K562 (cell line): ENCODE results near the gene VWA7. TPM values are rescaled to one million over a fixed set of nuclear protein-coding genes. Genes with fewer than 3 reads are reported as not detected.
A peak's percentile ranks its signal among the peaks of the same experiment; 100 is the strongest.

Source experiments
- CBFA2T3 ChIP-seq: fragments of 450-650 bp; IDR thresholded peaks from 2 replicates; pipeline ENCODE4 v1.6.1; 2017
- ELF1 ChIP-seq: fragments of 200-800 bp; sonication (Bioruptor generic); IDR thresholded peaks from 2 replicates; pipeline ENCODE4 v1.6.1; 2016; ENCODE audit warnings: missing genetic modification characterization, missing compliant biosample characterization
- GTF2A2 ChIP-seq: IDR thresholded peaks from 2 replicates; pipeline ENCODE4 v1.6.1; 2016; ENCODE audit warnings: mild to moderate bottlenecking, missing genetic modification characterization, missing compliant biosample characterization
- HBP1 ChIP-seq: fragments of 450-650 bp; formaldehyde crosslinking; IDR thresholded peaks from 2 replicates; pipeline ENCODE4 v1.4.0; 2022; ENCODE audit warnings: missing genetic modification characterization
- KLF1 ChIP-seq: fragments of 450-650 bp; IDR thresholded peaks from 2 replicates; pipeline ENCODE4 v1.6.1; 2016; ENCODE audit warnings: missing genetic modification characterization, missing compliant biosample characterization
- NCOA2 ChIP-seq, 2 experiments: fragments of 450-650 bp; IDR thresholded peaks; 2 replicates each; pipeline ENCODE4 v1.6.1; 2018; ENCODE audit warnings: mild to moderate bottlenecking in 2 of 2, moderate library complexity in 1 of 2; ENCODE audit not compliant: partially characterized antibody in 2 of 2
- RFX1 ChIP-seq: fragments of 450-650 bp; IDR thresholded peaks from 2 replicates; pipeline ENCODE4 v1.6.1; 2016; ENCODE audit warnings: mild to moderate bottlenecking, moderate library complexity
- SIX5 ChIP-seq, 2 experiments: IDR thresholded peaks; 2 replicates each; pipeline ENCODE4 v1.6.1; 2011; ENCODE audit warnings: low read length in 2 of 2, borderline replicate concordance in 1 of 2, low read depth in 1 of 2, mild to moderate bottlenecking in 1 of 2, moderate library complexity in 1 of 2; ENCODE audit not compliant: insufficient read depth in 1 of 2
- TCFL5 ChIP-seq: fragments of 250-450 bp; sonication (Bioruptor Pico); conservative IDR thresholded peaks from 2 replicates; pipeline ENCODE4 v1.6.1; 2021; ENCODE audit warnings: mild to moderate bottlenecking, moderate library complexity, matching md5 sums
- XRCC3 ChIP-seq: fragments of 450-650 bp; IDR thresholded peaks from 2 replicates; pipeline ENCODE4 v1.6.1; 2017; ENCODE audit warnings: mild to moderate bottlenecking, moderate library complexity
- ZEB2 ChIP-seq: fragments of 450-650 bp; IDR thresholded peaks from 2 replicates; pipeline ENCODE4 v1.6.1; 2016
- ZHX1 ChIP-seq: fragments of 150-350 bp; conservative IDR thresholded peaks from 2 replicates; pipeline ENCODE4 v1.6.1; 2014; ENCODE audit warnings: low read length
- polyA plus RNA-seq, 8 experiments: library from polyadenylated mRNA; depleted of rRNA in 4 of 8; stranded (reverse) in 5 of 8; unstranded in 3 of 8; fragments of >200 nt; fragmentation: Nextera tagmentation in 2 of 8; fragmentation: Illumina TruSeq in 1 of 8; extraction: Ambion mirVana in 2 of 8; extraction: Trizol in 1 of 8; gene quantifications; 2 replicates each; pipeline versions ENCODE4 v1.2.1 to v1.2.3, GENCODE V29; 2011 to 2014; ENCODE audit warnings: inconsistent platforms in 1 of 8, missing spikeins in 1 of 8
- total RNA-seq, 7 experiments: library from RNA; depleted of rRNA in 6 of 7; stranded (reverse); fragments of >200 nt in 6 of 7; fragmentation: Illumina TruSeq in 2 of 7; extraction: Trizol in 2 of 7; gene quantifications; 2 replicates each; pipeline versions ENCODE4 v1.2.1 to v1.2.3, GENCODE V29; 2011 to 2021; ENCODE audit warnings: low replicate concordance in 1 of 7
- TF ChIP-seq, protein P1 (sequence below), 2 experiments: fragments of 450-650 bp in 1 of 2; IDR thresholded peaks; 2 replicates each; pipeline ENCODE4 v1.6.1; 2011 to 2017; ENCODE audit warnings: low read depth in 2 of 2, antibody characterized with exemption in 1 of 2, borderline replicate concordance in 1 of 2, low read length in 1 of 2, mild to moderate bottlenecking in 1 of 2, mixed read lengths in 1 of 2; ENCODE audit not compliant: control insufficient read depth in 1 of 2
- TF ChIP-seq, protein P2 (sequence below): fragments of 450-650 bp; IDR thresholded peaks from 2 replicates; pipeline ENCODE4 v1.6.1; 2016; ENCODE audit warnings: antibody characterized with exemption
- TF ChIP-seq, protein P3 (sequence below): sonication (generic); formaldehyde crosslinking; IDR thresholded peaks from 2 replicates; pipeline ENCODE4 v1.8.0; 2022; ENCODE audit warnings: mild to moderate bottlenecking, missing genetic modification reagents, borderline replicate concordance

VWA7 gene
- total and polyA plus RNA-seq, 9 of the 15 experiments (the other 6 are each of a cell fraction or from before 2014, with no cell fraction given): 0.18 to 2.9 (median 0.95) TPM

DNA sequence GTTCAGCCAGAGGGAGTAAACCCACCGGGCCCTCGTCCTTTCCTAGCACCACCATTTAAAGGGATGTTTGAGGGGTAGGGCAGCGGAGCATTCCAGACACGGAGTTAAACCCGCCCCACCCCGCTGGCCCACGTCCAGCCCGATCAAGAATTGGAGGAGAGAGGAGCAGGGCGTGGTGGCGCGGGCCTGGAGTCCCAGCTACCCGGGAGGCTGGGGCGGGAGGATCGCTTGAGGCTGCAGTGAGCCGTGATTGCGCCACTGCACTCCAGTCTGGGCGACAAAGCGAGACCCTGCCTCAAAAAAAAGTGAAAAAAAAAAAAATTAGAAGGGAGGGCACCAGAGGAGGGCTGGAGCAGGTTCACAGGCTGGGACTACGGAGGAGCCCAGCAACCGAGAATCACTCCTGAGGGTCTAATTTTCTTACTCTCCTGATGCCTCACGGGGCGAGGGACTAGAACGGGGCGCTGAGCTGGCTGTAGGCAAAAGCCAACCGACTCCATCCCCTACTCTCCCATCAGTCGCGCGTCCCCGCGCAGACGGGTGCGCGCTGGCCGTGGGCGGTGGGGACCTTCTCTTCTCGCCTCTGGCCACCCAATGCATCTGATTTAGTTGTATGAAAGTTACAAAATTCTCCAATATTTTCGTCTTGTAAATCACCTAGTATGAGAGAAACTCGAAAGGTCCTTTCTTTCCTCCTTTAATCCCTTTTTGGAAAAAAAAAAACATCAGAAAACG lies 44.3 kb upstream of the VWA7 start (continued):
- TF ChIP-seq HBP1 (CRISPR knock-in tag) (peak; percentile 1; the same call in 1 of the 2 replicates), CBFA2T3 (no peak), NCOA2 (IDR thresholded peaks at IDR 0.05; ENCODE audit: partially characterized antibody in 2 of 2) (no peak), RFX1 (no peak), GTF2A2 (tag) (no peak), TCFL5 (CRISPR knock-in tag) (no peak), KLF1 (tag) (peak; percentile 86), SIX5 (IDR thresholded peaks at IDR 0.05; ENCODE audit: borderline replicate concordance in 1 of 2, insufficient read depth in 1 of 2, low read depth in 1 of 2, low read length in 2 of 2) (no peak), ELF1 (tag) (no peak), ZEB2 (no peak), ZHX1 (no peak), XRCC3 (no peak)
- TF ChIP-seq, protein P1, sequence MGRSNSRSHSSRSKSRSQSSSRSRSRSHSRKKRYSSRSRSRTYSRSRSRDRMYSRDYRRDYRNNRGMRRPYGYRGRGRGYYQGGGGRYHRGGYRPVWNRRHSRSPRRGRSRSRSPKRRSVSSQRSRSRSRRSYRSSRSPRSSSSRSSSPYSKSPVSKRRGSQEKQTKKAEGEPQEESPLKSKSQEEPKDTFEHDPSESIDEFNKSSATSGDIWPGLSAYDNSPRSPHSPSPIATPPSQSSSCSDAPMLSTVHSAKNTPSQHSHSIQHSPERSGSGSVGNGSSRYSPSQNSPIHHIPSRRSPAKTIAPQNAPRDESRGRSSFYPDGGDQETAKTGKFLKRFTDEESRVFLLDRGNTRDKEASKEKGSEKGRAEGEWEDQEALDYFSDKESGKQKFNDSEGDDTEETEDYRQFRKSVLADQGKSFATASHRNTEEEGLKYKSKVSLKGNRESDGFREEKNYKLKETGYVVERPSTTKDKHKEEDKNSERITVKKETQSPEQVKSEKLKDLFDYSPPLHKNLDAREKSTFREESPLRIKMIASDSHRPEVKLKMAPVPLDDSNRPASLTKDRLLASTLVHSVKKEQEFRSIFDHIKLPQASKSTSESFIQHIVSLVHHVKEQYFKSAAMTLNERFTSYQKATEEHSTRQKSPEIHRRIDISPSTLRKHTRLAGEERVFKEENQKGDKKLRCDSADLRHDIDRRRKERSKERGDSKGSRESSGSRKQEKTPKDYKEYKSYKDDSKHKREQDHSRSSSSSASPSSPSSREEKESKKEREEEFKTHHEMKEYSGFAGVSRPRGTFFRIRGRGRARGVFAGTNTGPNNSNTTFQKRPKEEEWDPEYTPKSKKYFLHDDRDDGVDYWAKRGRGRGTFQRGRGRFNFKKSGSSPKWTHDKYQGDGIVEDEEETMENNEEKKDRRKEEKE (IDR thresholded peaks at IDR 0.05; ENCODE audit: borderline replicate concordance in 1 of 2, control insufficient read depth in 1 of 2, low read depth in 2 of 2, low read length in 1 of 2): 0 out of 4 replicates have a peak, but pooled peaks of 1 of the 2 experiments have one; percentile 39
- TF ChIP-seq, protein P2, sequence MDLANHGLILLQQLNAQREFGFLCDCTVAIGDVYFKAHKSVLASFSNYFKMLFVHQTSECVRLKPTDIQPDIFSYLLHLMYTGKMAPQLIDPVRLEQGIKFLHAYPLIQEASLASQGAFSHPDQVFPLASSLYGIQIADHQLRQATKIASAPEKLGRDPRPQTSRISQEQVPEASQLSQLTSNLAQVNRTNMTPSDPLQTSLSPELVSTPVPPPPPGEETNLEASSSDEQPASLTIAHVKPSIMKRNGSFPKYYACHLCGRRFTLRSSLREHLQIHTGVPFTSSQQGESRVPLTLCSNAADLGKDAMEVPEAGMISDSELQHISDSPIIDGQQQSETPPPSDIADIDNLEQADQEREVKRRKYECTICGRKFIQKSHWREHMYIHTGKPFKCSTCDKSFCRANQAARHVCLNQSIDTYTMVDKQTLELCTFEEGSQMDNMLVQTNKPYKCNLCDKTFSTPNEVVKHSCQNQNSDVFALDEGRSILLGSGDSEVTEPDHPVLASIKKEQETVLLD: 0 out of 2 replicates have a peak, but pooled peaks have one; percentile 13
- TF ChIP-seq, protein P3, sequence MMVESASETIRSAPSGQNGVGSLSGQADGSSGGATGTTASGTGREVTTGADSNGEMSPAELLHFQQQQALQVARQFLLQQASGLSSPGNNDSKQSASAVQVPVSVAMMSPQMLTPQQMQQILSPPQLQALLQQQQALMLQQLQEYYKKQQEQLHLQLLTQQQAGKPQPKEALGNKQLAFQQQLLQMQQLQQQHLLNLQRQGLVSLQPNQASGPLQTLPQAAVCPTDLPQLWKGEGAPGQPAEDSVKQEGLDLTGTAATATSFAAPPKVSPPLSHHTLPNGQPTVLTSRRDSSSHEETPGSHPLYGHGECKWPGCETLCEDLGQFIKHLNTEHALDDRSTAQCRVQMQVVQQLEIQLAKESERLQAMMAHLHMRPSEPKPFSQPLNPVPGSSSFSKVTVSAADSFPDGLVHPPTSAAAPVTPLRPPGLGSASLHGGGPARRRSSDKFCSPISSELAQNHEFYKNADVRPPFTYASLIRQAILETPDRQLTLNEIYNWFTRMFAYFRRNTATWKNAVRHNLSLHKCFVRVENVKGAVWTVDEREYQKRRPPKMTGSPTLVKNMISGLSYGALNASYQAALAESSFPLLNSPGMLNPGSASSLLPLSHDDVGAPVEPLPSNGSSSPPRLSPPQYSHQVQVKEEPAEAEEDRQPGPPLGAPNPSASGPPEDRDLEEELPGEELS (CRISPR knock-in tag): no peak; the same call in 1 of the 2 replicates
